BLaER1 treated with 17β-estradiol and CSF1 and Interleukin-3, amounts not matched to agents 10 nM and 100 nM (cell line): ENCODE data around the gene FLT1.
A peak's percentile ranks its signal among the peaks of the same experiment; 100 is the strongest.

Experiments used
- H3K27ac ChIP-seq, 11 experiments: shearing (Covaris generic); formaldehyde crosslinking; 2 replicates each; pipeline ENCODE4 v1.8.1; 2022
- H3K27me3 ChIP-seq, 11 experiments: shearing (Covaris generic); formaldehyde crosslinking; 2 replicates each; pipeline ENCODE4 v1.8.1; 2022
- H3K36me3 ChIP-seq, 11 experiments: shearing (Covaris generic); formaldehyde crosslinking; 2 replicates each; pipeline ENCODE4 v1.8.1; 2022
- H3K4me1 ChIP-seq, 10 experiments: shearing (Covaris generic); formaldehyde crosslinking; 2 replicates each; pipeline ENCODE4 v1.8.1; 2022
- H3K4me2 ChIP-seq, 11 experiments: shearing (Covaris generic); formaldehyde crosslinking; 2 replicates each; pipeline ENCODE4 v1.8.1; 2022
- H3K4me3 ChIP-seq, 10 experiments: shearing (Covaris generic); formaldehyde crosslinking; 2 replicates each; pipeline ENCODE4 v1.8.1; 2022
- H3K9ac ChIP-seq, 11 experiments: shearing (Covaris generic); formaldehyde crosslinking; 2 replicates each; pipeline ENCODE4 v1.8.1; 2022
- H3K9me3 ChIP-seq, 11 experiments: shearing (Covaris generic); formaldehyde crosslinking; replicated peaks in 1 of 11; 2 replicates each; pipeline ENCODE4 v1.8.1; 2022
- H4K20me1 ChIP-seq, 11 experiments: shearing (Covaris generic); formaldehyde crosslinking; 2 replicates each; pipeline ENCODE4 v1.8.1; 2022
- Cebpa-rat ChIP-seq, 11 experiments: shearing (Covaris generic); IDR thresholded peaks; 2 replicates each; pipeline ENCODE4 v1.8.1; 2022

The FLT1 gene

GRCh38 chr13:28322256-28322905, 172.5 kb downstream of the FLT1 start:
- Histone ChIP-seq H3K4me3 (no peak overlapping the region), H3K4me2 (peak overlapping the region in 6 of 11 experiments; percentile 18 to 42 (median 30); a peak in 7 of 22 replicates), H3K27me3 (no peaks in the 10 kb centered on the region), H3K27ac (no peak overlapping the region), H3K4me1 (peaks cover 11 to 70% (median 50%) of the 10 kb centered on the region in 10 experiments), H3K9ac (no peak overlapping the region), H3K36me3 (peaks cover 6 to 36% (median 15%) of the 10 kb centered on the region in 11 experiments; a peak in 18 of 22 replicates), H4K20me1 (peaks cover 0 to 2% (median 0%) of the 10 kb centered on the region in 11 experiments; a peak in 1 of 22 replicates), H3K9me3 (peaks cover 0 to 1% (median 0%) of the 10 kb centered on the region in 11 experiments; a peak in 1 of 22 replicates)
- no peak for TF ChIP-seq Cebpa-rat (IDR thresholded peaks at IDR 0.05)

DNA sequence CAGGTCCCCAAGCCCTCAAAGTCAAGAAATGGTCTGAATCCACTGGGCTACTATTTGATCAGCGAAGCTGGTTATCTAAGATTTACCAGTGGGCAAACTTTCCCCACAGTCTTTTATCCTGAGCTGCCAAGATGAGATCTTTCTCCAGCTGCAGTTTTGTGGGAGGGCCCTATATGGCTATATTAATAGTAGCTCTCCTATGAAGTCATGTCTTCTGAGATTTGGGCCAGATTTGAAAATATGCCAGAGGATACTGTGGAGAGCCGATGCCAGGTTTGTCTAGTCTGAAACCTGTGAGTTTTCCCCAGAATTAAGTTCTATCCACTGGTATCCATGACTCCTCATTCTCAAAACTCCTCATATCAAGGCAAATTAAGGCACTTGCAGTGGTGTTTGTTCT, 173.2 kb downstream of the FLT1 start:
- no peaks in the 10 kb centered on the region for H3K9me3 ChIP-seq
- no peak overlapping the region for H3K27ac ChIP-seq

DNA sequence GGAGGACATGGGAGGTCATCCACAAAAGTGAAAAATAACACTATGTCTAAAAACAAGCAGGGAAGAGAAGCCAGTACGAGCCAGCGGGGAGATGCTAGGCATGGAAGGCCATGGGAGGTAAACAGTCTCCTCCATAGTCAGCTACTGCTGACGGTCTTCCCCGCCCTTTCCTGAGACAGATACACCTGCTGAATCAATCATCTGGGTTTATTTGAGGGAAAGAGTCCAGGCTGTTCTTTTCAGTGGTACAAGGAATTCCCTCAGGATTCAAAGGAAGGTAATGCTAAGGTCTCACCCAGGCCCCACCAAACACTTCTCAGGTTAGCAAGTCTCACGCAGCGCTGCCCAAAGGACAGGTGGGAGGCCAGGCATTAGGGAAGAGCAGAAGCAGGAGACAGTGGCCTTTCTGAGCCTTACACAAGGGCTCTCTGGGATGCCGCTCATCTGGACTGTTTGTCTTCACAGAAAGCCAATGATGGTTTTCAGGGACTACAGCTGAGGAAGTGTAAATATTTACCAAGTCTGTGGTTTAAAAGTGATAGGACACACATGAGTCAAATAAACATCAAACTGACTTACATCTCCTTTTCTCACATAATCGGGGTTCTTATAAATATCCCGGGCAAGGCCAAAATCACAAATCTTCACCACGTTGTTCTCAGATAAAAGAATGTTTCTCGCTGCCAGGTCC, 173.9 kb downstream of the FLT1 start:
- H3K9me3 ChIP-seq, result no peaks in the 10 kb centered on the region
- peaks cover 6 to 30% (median 13%) of the 10 kb centered on the region in 11 experiments; a peak in 18 of 22 replicates for H3K36me3 ChIP-seq
- TF ChIP-seq Cebpa-rat (IDR thresholded peaks at IDR 0.05), result no peak
- H3K27me3 ChIP-seq, result no peaks in the 10 kb centered on the region
- peaks cover 0 to 6% (median 0%) of the 10 kb centered on the region in 11 experiments; a peak in 2 of 22 replicates for H4K20me1 ChIP-seq
- H3K4me2 ChIP-seq, result peak overlapping the region in 6 of 11 experiments; percentile 18 to 42 (median 30); a peak in 9 of 22 replicates
- H3K4me1 ChIP-seq, result peaks cover 23 to 84% (median 62%) of the 10 kb centered on the region in 10 experiments
- H3K4me3 ChIP-seq, result no peak overlapping the region
- no peak overlapping the region for H3K9ac ChIP-seq
- no peak overlapping the region for H3K27ac ChIP-seq

More for the DNA sequence above, 173.2 kb downstream of the FLT1 start:
- H3K4me3 ChIP-seq, result no peak overlapping the region
- no peak overlapping the region for H3K9ac ChIP-seq
- peak overlapping the region in 6 of 11 experiments; percentile 18 to 42 (median 30); a peak in 10 of 22 replicates for H3K4me2 ChIP-seq
- H3K27me3 ChIP-seq, result no peaks in the 10 kb centered on the region
- peaks cover 15 to 77% (median 57%) of the 10 kb centered on the region in 10 experiments for H3K4me1 ChIP-seq
- H4K20me1 ChIP-seq, result peaks cover 0 to 6% (median 0%) of the 10 kb centered on the region in 11 experiments; a peak in 2 of 22 replicates
- TF ChIP-seq Cebpa-rat (IDR thresholded peaks at IDR 0.05), result no peak
- peaks cover 6 to 30% (median 15%) of the 10 kb centered on the region in 11 experiments; a peak in 18 of 22 replicates for H3K36me3 ChIP-seq

DNA sequence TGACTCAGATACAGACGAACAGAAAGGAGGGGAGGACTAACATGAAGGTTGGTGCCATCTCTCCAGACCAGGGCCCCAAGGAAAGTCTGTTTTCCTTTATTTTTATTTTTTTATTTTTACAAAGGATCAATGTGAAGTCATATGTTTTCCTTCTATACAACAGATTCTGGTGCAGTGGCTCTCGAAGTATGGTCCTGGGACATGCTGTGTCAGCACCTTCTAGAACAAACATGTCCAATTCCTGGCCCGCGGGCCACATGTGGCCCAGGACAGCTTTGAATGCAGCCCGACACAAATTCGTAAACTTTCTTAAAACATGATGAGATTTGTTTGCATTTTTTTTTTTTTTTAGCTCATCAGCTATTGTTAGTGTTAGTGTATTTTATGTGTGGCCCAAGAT, 174.7 kb downstream of the FLT1 start:
- H4K20me1 ChIP-seq, result peaks cover 0 to 6% (median 0%) of the 10 kb centered on the region in 11 experiments; a peak in 2 of 22 replicates
- no peak overlapping the region for H3K27ac ChIP-seq
- no peaks in the 10 kb centered on the region for H3K9me3 ChIP-seq
- peaks cover 27 to 82% (median 59%) of the 10 kb centered on the region in 10 experiments for H3K4me1 ChIP-seq
- no peak for TF ChIP-seq Cebpa-rat (IDR thresholded peaks at IDR 0.05)
- no peaks in the 10 kb centered on the region for H3K27me3 ChIP-seq
- no peak overlapping the region for H3K4me2 ChIP-seq
- no peak overlapping the region for H3K4me3 ChIP-seq
- H3K36me3 ChIP-seq, result peaks cover 6 to 33% (median 15%) of the 10 kb centered on the region in 11 experiments; a peak in 19 of 22 replicates
- no peak overlapping the region for H3K9ac ChIP-seq

DNA sequence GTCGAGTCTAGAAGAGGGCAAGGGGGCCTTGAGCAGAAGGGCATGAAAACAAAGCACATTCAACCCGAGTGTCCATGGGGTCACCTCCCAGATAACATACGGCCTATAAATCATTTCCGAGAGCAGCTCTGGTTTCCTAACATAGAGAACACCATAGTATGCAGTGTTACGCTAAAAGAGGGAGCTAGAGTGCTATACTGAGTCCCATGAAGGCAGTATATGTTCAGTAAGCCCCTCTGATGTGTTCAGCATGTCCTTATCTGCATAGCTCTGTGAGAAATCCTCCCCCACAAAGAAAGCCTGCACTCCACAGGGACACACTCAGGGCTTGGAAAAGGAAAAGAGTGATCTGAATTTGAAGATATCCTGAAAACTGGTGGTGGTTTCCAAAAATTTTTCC, 175.4 kb downstream of the FLT1 start:
- Histone ChIP-seq H4K20me1 (peaks cover 0 to 6% (median 0%) of the 10 kb centered on the region in 11 experiments; a peak in 2 of 22 replicates), H3K27me3 (no peaks in the 10 kb centered on the region), H3K9ac (no peak overlapping the region), H3K4me1 (peaks cover 23 to 75% (median 52%) of the 10 kb centered on the region in 10 experiments), H3K36me3 (peaks cover 6 to 40% (median 15%) of the 10 kb centered on the region in 11 experiments; a peak in 20 of 22 replicates), H3K27ac (no peak overlapping the region), H3K9me3 (no peaks in the 10 kb centered on the region), H3K4me2 (no peak overlapping the region), H3K4me3 (no peak overlapping the region)
- no peak for TF ChIP-seq Cebpa-rat (IDR thresholded peaks at IDR 0.05)

DNA sequence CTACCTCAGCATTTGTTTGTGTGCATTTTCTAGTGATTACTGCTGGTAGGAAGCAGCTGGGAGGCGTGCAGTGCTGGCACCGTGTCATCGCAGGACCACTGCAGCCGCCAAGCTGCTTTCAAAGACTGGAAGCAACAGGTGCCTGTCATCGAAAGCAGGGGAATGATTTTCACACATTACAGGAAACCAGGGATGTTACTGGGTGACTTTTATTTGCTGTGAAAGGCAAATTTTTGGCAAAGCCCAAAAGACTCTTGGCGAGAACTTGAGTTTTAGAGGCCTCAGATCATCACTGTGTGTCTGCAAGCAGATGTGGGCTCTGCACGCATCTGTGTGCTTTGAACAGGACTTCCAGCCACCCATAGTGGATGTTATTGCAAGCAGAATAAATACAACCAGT, 176.4 kb downstream of the FLT1 start:
- H4K20me1 ChIP-seq, result peaks cover 0 to 6% (median 0%) of the 10 kb centered on the region in 11 experiments; a peak in 2 of 22 replicates
- no peak overlapping the region for H3K27ac ChIP-seq
- H3K9ac ChIP-seq, result 0 out of 22 replicates have a peak overlapping the region, but pooled peaks of 1 of the 11 experiments have one; percentile 6
- H3K9me3 ChIP-seq, result no peaks in the 10 kb centered on the region
- H3K4me2 ChIP-seq, result peak overlapping the region in 7 of 11 experiments; percentile 39 to 76 (median 62); a peak in 15 of 22 replicates
- no peak overlapping the region for H3K4me3 ChIP-seq
- H3K27me3 ChIP-seq, result no peaks in the 10 kb centered on the region
- no peak for TF ChIP-seq Cebpa-rat (IDR thresholded peaks at IDR 0.05)
- peaks cover 19 to 65% (median 45%) of the 10 kb centered on the region in 10 experiments for H3K4me1 ChIP-seq
- peaks cover 6 to 50% (median 20%) of the 10 kb centered on the region in 11 experiments; a peak in 20 of 22 replicates for H3K36me3 ChIP-seq

DNA sequence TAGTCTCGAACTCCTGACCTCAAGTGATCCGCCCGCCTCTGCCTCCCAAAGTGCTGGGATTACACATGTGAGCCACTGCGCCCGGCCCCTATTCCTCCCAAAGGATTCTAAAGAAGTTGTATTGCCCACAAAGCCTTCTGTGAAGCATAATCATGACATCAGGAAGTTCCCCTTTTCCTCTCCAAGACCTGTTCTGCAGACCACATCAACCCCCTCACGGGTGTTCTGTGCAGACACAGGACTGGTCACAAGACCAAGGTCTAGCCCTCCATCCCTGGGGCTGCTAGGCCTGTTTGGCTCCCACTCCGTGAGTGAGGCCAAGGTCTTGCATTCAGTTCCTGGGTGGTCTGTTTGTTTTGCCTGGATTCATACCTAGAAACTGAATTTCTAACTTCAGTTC, 178.1 kb downstream of the FLT1 start:
- H3K27ac ChIP-seq, result no peak overlapping the region
- H3K4me1 ChIP-seq, result peaks cover 19 to 50% (median 41%) of the 10 kb centered on the region in 10 experiments
- peaks cover 0 to 6% (median 0%) of the 10 kb centered on the region in 11 experiments; a peak in 2 of 22 replicates for H4K20me1 ChIP-seq
- H3K4me3 ChIP-seq, result no peak overlapping the region
- H3K27me3 ChIP-seq, result no peaks in the 10 kb centered on the region
- H3K4me2 ChIP-seq, result peak overlapping the region; percentile 48 to 79 (median 64)
- H3K9ac ChIP-seq, result no peak overlapping the region; a peak in 1 of 22 replicates
- no peak for TF ChIP-seq Cebpa-rat (IDR thresholded peaks at IDR 0.05)
- no peaks in the 10 kb centered on the region for H3K9me3 ChIP-seq
- H3K36me3 ChIP-seq, result peaks cover 6 to 60% (median 31%) of the 10 kb centered on the region in 11 experiments; a peak in 20 of 22 replicates

- no peak for TF ChIP-seq Cebpa-rat (IDR thresholded peaks at IDR 0.05)
- peak overlapping the region; percentile 48 to 79 (median 64) for H3K4me2 ChIP-seq
- no peak overlapping the region for H3K4me3 ChIP-seq
- peaks cover 6 to 60% (median 32%) of the 10 kb centered on the region in 11 experiments; a peak in 20 of 22 replicates for H3K36me3 ChIP-seq
- H4K20me1 ChIP-seq, result peaks cover 0 to 6% (median 0%) of the 10 kb centered on the region in 11 experiments; a peak in 2 of 22 replicates
- H3K4me1 ChIP-seq, result peaks cover 19 to 43% (median 35%) of the 10 kb centered on the region in 10 experiments
- no peaks in the 10 kb centered on the region for H3K27me3 ChIP-seq
- H3K9ac ChIP-seq, result peak overlapping the region in 2 of 11 experiments; percentile 2 to 12; a peak in 2 of 22 replicates
- H3K9me3 ChIP-seq, result no peaks in the 10 kb centered on the region
- H3K27ac ChIP-seq, result peak overlapping the region in 3 of 11 experiments; percentile 19 to 38 (median 25); a peak in 3 of 22 replicates
Measured at GRCh38 chr13:28316129-28316528, 178.8 kb downstream of the FLT1 start.
